Stimulated activated CD4-positive, alpha-beta T cell treated with anti-CD3 and anti-CD28 coated beads, Interleukin-4, amount 100 ng/mL, for 24 hours (primary cell): ENCODE results near the gene BARX1.
"Not testable (repeated sequence)": the region's sequence is repeated elsewhere in the genome, so short reads cannot be mapped to it uniquely, and the experiment has no call there.

Experiments
- DNase-seq: peaks from one replicate; pipeline ENCODE4 v3.0.0-alpha.2; 2020

BARX1 gene

DNA sequence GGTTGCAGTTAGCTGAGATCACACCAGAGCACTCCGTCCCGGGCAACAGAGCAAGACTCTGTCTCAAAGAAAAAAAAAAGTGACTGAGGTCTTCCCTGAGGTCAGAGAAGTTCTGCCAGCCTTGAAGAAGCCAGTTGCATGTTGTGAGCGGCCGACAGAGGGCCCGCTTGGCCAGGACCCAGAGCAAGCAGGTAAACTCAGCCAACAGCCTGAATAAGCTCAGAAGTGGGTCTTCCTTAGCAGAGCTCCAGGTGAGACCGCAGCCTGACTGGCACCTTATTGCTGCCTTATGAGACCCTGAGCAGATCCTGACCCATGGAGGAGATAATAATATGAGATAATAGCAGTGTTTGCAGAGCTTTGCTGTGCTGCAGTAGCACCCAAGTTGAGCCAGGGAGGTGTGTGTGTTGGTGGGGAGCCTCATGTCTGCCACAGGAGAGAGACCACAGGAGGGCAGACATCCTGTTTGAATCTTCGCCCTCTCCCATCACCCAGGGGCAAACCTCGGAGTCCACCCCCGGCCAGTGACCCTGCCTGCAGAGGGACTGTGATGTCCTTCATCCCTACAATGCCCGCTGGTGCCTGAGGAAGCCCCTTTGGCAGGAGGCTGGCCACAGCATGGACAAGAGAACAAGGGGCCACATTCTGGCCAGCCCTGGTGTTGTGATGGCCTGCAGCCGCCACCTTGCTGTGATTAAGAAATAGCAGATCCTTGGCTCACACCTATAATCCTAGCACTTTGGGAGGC, 10.8 kb upstream of the BARX1 start:
- no peak for DNase-seq

DNA sequence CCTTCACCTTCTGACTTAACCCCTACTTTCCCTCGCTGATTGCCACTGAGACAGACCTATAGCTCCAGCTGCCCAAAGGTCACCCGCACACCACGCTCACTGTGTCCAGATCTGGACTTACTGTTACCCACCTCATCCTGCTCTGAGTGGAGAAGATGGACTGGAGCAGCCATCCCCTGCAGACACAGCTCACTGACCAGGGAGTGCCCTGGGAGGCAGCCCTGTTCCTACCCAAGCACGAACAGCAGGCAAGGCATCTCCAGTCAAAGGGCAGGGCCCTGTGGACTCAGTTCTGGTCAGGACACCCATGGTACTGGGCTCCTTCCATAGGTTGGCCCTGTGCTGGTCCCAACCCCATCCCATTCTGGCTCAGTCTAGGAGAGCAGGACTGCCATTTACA, 9.5 kb upstream of the BARX1 start:
- DNase-seq, result no peak

DNA sequence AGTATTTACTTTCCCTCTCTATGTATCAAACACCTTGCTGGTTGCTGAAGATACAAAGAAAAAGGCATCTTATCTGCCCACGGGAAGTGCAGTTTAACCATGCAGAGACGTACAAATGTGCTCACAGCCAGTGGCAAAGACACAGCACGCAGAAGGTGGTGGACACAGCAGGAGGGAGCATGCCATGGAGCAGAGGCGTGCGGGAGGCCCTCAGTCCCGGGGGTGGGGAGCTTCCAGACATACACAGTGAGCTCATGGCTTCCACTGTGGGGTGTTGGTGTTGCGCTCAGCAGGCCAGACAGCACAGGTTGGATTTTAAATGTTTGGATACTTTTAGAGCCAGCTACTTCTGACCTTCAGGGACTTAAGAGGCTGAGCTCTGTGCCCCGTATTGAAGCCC, 8.8 kb upstream of the BARX1 start:
- DNase-seq, result no peak

DNA sequence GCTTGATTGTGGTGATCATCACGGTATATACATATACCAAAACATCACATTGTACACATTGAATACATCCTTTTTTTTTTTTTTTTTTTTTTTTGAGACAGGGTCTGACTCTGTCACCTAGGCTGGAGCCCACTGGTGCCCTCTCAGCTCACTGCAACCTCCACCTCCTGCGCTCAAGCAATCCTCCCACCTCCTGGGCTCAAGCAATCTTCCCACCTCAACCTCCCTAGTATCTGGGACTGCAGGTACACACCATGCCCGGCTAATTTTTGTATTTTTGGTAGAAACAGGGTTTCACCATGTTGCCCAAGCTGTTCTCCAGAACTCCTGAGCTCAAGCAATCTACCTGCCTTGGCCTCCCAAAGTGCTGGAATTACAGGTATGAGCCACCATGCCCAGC, 8.3 kb upstream of the BARX1 start:
- DNase-seq, result not testable (repeated sequence)

DNA sequence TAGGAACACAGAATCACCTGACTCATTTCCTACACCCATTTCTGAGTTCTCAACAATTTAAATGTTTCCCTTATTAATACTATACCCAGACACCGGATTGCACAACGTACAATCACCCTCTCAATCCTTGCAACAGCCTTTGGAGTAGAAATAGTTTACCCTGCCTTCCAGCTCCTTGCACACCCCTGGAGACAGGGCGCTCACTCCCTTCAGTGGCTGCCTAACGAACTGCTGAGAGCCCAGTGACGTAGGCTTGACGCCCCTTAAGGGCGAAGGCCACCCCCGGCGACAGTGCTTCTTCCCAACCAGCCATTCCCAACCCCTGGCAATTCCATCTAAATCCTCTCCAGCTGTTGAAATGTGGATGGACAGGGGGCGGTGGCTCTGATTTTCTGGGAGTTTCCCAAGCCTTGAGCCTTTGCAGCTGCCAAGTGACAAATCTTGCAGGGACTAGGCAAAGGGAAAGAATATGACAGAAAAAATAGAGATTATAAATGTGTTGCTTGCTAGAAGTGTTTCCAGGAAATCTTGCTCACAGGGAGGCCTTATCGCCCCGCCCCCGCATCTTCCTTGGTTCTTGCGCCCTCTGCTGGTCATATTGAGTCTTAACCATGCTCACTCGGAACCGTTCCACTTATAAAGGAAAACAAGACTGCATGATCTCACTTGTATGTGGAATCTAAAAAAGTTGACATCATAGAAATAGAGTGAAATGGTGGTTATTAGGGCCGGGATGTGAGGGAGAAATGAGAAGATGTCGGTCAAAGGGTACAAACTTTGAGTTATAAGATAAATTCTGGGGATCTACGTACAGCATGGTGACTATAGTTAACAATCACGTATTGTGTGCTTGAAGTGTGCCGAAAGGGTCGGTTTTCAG, 7.6 kb upstream of the BARX1 start:
- DNase-seq, result peak; percentile 86

DNA sequence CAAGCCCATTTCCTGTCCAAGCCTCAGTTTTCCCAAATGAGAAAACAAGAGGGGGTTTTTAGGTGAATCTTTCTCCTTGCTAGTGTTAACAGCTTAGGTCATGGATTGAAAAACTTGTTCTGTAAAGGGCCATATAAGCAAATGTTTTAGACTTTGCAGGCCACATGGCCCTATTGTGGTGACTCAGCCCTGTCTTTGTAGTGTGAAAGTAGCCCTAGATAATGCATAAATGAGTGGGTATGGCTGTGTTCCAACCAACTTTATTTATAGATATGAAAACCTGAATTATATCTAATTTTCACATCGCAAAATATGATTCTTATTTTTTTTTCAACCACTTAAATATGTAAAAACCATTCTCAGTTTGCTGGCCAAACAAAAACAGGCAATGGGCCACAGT, 6.9 kb upstream of the BARX1 start:
- no peak for DNase-seq

DNA sequence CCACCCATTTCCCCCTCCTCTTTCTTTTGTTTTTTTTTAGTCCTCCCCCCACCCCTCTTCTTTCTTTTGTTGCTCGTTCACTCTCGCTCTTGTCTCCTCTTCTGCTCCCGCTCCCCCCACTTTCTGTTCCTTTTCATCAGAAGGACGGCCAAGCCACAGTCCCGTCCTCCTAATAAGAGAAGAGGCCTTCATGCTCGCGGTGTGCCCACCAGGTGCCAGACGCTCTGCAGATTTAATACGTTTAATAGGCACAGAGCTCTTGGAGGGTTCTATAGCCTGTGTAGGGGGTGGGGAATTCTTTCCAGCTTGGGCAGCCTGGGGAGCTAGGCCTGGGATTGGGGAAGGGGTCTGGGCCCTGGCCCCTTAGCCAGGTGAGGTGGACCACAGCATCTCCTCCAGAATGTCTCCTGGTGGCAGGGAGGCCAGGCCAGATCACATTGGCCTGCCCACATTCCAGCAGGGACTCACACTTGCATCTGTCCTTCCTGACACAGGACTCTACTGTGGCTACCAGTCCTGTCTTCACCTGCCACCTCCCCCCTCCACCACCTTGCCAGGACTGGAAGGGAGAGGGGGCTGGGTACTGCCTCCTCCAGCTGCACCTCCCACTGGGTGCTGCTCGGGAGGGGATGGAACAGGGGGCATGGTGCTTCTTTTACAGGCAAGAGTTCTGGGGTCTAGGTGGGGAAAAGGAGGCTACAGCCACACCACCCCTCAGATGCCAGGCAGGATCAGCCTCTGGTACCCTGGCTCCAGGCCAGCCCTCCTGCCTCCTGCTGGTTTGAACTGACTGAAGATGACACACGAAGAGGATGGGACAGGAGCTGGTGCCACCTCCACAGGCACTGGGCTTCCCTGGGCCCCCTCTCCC, 6.1 kb upstream of the BARX1 start:
- no peak for DNase-seq

DNA sequence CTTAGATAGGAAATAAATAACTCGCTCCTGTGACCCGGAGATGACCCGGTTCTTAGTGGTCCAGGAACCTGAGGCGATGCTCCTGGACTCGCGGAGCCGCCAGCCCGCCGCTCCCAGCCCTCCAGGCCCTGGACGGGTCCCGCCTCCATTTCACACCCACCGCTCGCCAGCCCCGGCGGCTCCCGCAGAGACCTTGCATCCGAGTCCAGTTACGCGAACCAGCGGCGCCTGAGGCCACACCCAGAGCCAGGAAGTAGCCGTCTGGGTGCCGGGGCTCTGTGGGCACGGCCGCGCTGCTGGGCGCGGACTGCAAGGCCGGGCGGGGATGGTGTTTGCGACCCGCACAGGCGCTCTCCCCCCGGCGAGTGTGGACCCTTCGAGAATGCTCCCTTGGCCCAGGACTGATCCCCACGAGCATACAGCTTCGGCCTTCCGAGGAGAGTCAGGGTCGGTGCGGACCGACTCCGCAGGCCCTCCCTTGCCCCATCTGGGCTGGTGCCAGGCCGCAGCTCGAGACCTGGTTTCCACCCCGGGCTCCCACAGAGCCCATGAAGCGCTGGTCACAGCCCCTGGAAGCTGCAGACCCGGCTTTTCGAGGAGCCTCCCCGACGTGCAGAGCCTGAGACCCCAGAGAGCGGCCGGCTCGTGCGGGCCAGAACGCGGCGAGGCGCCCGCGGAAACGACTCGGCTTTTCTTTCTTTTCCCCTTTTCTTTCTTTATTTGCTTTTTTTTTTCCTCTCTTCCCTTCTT, 5.2 kb upstream of the BARX1 start:
- DNase-seq, result no peak

DNA sequence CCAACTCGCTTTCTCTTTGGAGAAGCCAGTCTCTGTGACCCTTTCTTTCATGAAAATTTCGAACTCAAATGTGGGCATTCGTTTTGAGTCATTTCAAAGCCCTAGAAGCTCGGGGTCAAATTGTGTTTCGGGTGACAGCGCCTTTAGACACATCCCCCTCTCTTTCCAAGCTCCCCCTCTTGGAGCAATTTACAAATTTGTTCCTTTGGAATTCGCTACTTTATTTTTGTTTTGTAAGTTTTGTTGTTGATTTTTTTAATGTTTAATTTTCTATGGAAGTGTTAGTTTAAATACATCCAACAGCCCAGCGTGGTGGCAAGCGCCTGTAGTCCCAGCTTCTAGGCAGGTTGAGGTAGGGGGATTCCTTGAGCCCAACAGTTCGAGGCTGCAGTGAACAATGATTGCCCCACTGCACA, 4.6 kb upstream of the BARX1 start:
- DNase-seq, result no peak

DNA sequence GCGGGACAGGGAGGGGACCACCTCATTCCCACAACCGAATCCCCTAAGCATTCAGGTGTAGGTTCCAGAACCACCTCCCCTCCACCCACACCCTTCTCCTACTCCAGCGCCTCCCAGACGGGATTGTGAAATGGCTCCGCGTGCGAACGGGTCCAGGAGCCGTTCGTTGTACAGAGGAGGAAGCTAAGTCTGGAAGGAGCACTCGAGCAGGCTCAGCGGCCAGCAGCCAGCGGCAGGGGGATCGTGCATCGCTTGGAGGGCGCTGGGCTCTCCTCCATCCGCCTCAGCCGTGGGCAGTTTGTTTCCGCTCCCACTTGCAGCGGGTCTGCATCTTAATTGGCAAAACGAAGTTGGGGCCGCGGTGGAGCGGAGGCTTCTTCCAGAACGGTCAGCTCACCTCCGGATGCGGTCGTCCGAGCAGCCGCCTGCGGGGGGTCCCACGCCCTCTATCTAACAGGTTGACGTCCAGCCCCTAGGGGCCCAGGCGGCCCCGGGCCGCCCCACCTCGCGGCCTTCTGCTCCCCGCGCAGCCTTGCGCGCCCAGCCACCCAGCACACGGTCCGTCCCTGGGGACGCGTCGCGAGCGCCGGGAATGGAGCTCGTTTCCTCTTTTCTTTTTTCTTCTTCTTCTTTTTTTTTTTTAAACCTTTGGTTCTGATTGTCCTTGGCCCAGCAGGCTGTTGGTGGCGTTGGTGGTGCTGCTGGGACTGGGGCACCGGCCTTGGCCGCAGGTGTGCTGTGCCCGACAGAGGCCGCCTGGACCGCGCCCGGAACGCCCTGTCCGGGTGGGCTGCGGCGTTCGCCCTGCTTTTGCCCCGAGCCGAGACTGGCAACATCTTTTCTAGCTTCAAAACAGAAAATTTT, 3.9 kb upstream of the BARX1 start:
- DNase-seq, result no peak

DNA sequence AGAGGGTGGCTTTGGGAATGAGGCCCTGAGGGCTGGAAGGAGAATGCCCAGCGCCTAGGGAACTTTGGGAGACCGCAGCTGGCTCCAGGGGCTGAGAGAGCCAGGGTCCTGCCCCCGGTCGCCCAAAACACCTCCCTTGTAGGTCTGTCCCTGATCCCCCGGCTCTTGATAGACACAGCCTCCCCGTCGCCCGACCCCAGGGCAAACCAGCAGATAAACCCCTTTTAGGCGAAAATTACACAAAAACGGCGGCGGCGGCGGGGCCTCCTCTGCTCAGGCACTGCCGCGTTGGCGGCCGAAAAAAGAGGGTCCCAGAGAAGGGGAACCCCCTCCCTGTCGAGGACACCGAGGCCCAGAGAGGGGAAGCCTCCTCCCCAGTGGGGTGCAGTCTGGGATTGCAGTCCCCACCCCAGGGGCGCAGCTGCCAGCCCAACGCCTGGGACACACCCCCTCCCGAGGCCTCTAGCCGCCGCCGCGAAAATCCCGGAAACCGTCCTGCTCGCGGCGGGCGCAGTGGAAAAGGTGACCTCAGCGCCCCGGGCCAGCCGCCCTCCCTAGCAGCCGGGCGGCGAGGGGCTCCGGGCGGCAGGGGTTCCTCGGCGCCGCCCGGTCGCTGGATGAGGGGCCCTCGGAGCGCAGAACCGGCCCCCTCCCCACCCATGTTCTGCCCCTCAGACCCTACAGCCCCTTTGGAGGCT, 3.1 kb upstream of the BARX1 start:
- no peak for DNase-seq

DNA sequence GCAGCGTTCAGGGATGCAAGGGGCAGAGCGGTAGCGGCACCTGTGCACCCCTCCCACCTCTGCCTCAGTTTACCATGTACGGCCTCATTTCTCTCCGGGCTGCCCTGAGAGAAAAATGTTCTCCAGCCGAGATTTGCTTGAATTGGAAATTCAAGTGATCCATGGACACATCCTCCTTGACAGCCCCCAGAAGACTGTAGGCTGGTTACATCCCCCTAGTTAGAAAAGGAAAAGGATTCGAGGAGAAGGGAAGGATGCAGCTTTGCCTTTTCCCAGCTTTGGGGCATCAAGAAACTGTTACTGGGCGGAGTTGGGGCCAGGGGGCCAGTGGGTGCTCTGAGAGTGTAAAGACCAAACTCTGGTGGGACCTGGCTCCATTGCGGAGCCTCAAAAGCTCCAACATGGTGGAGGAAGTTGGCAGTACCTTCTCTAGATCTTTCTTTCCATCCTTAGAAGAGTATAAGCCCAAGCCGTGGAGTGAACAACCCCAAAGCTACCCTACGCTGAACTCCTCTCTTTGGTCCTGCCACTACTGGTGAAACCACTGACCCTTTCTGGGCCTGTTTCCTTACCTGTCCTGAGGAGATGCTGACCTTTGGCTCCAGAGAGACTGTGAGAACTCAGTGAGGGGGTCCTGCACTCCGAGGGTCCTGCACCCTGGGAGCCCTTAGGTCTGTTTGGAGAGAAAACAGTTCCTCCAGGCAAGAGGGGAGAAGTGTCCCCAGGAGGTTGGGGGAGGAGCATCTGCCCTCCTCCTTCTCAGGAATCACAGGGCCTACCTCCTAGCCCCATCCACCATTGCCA, 1.0 kb upstream of the BARX1 start:
- DNase-seq, result no peak

DNA sequence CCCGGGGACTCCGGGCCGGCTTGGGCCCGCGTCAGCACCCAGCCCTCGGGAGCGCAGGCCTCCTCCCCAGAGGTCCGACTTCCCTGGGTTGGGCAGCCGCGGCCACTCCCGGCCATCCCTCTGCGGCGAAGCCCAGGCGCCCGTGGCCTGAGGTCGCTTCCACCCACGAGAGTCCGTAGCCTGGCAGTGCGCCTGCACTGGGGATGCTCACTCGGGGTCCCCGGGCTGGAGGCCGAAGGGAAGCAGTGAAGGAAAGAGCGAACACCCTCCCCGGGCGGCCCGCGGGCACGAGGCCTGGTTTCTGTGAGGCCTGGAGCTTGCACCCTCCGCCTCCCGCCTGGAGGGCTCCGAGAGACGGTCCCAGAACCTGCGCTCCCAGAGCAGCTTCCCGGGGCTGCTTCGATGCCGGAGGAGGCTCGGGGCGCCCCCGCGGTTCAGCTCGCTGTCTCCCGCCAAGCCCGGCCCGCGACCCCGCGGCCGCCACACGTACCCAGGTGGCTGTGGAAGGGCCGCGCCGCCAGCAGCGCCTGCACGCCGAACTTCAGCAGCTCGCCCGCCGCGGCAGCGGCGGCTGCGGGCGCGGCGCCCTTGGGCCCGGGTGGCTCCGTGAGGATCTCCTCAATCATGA, 607 bp downstream of the BARX1 start:
- no peak for DNase-seq

DNA sequence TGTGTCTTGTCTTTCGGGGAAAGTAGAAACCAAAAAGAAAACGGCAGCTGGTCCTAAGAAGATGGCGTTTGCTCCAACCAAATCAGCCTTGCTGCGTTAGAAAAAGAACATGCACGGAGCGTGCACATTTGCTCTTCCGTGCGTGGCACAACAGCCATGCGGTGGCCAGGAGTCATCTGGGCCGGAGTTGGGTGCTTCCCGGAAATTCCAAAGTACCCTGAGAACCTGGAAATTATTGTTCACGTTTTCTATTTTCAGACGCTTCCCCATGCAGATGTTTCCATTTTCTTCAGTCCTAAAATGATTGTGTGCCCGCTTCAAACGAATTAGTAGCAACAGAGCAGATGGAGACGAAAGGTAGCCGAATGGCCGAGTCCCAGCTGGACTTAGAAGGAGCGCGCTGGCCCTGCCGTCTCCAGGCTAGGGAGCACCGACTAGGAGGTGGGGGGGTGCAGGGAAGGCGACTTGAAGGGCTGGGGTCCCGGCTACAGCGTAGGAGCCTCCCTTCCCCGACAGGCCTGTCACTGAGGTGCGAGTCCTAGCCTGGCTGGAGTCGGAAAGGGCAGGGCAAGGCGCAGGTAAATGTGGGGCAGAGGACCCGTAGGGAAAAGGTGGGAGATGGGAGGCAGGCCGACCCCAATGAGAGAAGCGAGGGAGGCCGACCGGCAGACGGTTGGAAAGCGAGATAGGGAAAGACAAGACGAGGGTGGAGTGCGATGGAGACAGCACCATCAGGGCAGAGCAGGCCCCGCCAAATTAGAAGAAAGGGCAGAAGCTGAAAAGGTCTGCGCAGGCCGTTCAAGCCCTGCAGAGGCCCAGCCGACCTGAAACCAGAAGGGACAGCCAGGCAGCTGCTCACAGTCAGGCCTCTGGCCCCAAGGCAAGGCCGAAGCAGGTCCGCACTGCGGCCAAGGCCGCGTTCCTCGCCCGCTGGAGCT, 1.4 kb downstream of the BARX1 start:
- no peak for DNase-seq

DNA sequence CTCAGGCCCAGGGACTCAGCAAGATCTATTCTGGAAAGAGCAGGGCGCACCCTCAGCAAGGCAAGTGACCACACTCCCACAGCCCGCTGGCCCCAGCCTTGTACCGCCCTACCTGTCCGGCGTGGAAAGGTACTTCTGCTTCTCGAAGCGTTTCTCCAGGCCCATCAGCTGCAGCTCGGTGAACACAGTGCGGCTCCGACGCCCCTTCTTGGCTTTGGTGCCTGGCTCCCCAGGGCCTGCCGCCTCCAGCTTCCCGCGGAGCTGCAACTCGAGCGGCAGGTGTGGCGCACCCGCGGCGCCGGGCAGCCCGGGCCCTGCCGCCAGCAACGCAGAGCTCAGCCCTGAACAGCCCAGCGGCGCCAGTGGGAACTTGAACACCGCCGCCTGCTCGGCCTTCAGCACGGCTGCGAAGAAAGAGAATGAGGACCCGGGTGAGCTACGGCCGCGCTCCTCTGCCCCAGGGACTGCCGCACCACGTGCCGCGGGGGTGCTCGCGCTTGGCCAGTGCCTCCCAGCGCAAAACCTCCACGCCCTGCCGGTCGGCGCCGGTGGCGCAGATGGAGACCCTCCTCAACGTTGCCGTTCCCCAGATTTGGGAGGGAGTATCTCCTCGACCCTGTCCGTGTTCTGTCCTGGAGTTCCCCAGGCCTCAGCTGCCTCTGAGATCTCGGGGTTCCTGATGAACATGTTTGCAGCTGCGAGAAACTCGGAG, 2.2 kb downstream of the BARX1 start:
- no peak for DNase-seq

DNA sequence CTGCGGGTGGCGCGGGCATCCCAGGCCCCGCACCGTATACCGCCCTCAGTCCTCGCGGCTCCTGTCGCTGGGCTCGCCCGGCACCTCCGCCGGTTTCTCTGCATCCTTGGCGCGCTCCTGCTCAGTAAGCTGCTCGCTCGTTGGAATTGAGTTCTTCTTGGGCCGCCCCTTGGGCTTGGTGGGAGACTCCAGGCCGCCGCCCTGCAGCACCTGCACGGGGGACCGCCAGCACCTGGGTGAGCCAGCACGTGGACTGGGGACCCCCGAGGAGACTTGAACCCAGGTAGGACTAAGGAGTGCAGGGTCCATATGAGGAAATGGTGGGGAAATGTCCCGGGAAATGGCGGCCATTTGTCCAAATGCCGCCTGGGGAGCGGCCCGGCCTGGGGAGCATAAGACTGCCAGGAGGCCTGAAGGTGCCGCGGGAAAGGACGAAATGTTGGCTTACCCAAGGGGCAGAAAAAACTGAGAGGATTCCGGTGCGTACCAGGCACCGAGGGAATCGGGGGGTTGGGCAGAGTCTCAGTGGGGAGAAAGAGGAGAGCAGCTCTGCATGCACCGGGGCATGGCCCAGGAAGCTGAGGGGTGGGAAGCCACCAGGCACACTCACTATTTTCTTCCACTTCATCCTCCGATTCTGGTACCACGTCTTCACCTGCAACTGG, 2.9 kb downstream of the BARX1 start:
- DNase-seq, result no peak

DNA sequence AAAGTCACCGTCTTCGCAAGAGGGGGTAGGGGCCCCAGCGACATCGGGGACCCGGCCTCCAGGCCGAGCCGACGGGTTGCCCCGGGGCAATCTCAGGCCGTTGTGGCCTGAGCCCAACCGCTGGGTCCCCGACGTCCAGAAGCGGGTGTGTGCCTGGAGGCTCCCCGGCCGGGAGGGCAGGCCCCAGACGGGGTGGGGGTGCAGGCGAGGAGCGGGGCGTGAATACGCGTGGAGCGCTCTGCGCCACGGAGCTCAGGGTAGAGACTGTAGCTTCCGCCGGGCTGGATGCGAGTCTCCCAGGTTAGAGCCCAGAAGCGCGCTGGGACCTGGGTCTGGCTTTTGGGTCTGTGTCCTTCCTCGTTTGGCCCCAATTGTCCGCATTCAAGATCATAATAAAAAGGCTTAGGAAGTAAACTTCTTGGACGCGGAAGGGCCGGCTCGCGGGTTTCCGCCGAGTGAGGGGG, 3.5 kb downstream of the BARX1 start:
- no peak for DNase-seq
